ENCODE measurements around the gene SRM. TPM values are rescaled to one million over a fixed set of nuclear protein-coding genes. Genes with fewer than 3 reads are reported as not detected.
"Not testable (repeated sequence)": the region's sequence is repeated elsewhere in the genome, so short reads cannot be mapped to it uniquely, and the experiment has no call there.

SRM gene
- total RNA-seq, result 10 to 100 TPM; 50.8 to 57.4 TPM

DNA sequence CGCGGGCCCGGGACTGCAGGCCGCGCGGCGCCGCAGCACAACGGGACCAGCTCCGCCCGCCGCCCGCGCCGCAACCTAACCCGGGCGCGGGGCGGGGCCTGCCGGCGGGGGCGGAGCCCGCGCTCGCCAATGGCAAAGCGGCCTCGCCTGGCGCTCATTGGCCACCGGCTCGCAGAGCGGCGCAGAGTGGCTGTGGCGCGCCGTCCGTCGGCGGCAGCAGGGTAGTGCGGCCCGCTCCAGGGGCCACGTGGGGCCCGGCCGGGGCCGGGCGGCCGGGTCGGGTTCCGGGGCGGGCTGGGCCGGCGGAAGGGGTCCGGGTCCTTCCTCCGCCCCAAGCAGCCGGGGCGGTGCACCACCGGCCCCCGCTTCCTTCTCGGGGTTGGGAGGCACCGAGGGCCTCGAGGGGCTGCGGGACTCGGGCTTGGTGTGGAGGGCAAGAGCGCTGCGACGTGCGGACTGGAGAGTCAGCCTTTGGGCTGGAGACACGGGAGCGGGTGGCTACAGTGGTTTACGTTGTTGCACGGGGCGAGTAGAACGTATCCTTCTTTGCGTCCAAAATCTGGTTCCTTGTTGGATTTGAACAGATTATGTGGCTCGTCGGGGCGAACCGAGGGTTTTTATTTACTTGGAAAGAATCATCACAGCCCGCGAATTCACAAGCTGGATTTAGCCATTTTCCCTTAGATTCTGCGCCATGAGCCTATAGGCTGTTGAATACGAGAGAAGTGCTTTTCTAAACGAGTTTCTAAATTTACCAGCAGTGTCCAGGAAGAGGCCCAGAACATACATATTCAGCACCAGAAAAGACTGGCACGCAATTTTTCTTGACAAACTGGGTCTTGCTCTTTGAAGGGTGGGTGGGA, at the start of gene SRM:
SRM (minus strand) TSS at position 51 of the 863 bp plus-strand sequence. CDS start 75 bp downstream, outside the sequence.
- peaks cover 12% of the 10 kb centered on the region for H3K36me3 ChIP-seq
- ATAC-seq (ENCODE audit: insufficient number of reproducible peaks, low FRiP score, low read depth) (peak; percentile 69), DNase-seq (ENCODE audit: low spot score) (peak; percentile 69)
- peaks cover 14 to 21% of the 10 kb centered on the region in 2 donors for H3K4me1 ChIP-seq (ENCODE audit: control insufficient read depth in 1 of 2, low read depth in 2 of 2)
- no peaks in the 10 kb centered on the region for H3K9me3 ChIP-seq
- H3K4me3 ChIP-seq, result peak within 1 kb of the TSS; percentile 93
- TF ChIP-seq, protein P1, sequence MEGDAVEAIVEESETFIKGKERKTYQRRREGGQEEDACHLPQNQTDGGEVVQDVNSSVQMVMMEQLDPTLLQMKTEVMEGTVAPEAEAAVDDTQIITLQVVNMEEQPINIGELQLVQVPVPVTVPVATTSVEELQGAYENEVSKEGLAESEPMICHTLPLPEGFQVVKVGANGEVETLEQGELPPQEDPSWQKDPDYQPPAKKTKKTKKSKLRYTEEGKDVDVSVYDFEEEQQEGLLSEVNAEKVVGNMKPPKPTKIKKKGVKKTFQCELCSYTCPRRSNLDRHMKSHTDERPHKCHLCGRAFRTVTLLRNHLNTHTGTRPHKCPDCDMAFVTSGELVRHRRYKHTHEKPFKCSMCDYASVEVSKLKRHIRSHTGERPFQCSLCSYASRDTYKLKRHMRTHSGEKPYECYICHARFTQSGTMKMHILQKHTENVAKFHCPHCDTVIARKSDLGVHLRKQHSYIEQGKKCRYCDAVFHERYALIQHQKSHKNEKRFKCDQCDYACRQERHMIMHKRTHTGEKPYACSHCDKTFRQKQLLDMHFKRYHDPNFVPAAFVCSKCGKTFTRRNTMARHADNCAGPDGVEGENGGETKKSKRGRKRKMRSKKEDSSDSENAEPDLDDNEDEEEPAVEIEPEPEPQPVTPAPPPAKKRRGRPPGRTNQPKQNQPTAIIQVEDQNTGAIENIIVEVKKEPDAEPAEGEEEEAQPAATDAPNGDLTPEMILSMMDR (IDR thresholded peaks at IDR 0.05), result peak; percentile 33
- peak within 1 kb of the TSS; percentile 51 to 71 for H3K27ac ChIP-seq
- H3K27me3 ChIP-seq (replicated peaks; ENCODE audit: insufficient read depth), result no peaks in the 10 kb centered on the region

DNA sequence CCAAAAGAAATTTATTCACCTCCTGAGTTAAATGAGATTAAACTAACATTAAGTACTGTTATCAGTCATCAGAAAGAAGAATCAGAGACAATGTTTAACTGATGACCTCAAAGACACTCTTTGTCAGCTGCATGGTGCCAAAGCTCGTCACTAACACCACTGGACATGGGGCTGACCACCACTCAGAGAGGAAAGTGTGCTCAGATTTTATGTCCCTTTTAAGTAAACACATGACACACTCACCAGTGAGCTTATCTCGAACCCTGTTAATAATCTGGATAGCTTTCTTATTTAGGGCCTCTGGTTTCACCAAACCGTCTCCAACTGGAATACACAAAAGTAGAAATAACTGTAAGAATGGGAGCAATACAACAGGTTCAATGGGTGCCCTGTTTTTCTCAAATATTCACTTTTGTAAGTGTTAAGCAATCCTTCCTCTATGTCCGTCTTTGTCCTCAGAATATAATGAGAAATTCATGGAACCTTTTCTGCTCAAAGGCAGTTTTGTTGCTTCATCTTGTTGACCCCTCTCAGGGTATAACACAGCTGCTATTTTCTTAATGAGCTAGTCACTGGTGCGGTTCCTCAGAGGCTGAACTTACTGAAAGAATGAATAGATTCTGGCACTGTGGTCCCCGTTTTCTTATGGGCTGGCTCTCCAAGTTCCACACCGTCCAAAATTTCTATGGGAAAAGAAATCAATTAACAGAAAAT, 49.4 kb upstream of the SRM start:
- TF ChIP-seq, protein P1 (IDR thresholded peaks at IDR 0.05), result no peak
- ATAC-seq (ENCODE audit: insufficient number of reproducible peaks, low FRiP score, low read depth) (no peak), DNase-seq (ENCODE audit: low spot score) (no peak)
- Histone ChIP-seq H3K9me3 (no peaks in the 10 kb centered on the region), H3K4me1 (ENCODE audit: control insufficient read depth in 1 of 2, low read depth in 2 of 2) (no peaks in the 10 kb centered on the region), H3K27me3 (replicated peaks; ENCODE audit: insufficient read depth) (no peaks in the 10 kb centered on the region), H3K4me3 (no peak overlapping the region), H3K27ac (no peak overlapping the region), H3K36me3 (peaks cover 43% of the 10 kb centered on the region)

DNA sequence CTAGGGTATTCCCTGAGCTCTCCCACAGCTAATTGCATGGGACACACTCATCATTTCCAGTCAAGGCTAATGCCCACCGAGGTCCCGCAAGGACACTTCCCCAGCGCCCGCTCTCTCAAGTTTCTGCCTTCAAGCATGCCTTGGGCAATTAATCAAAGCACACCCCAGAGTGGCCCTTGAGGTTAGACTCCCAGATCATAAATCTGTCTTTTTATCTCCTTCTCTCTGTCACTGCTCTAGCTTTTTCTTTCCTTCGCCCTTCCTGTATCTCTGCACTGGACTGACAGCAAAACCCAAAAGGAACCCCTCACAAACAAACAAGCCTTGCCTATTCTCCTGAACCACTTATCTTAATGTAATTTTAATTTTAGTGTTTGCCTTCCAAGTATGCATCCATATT, 47.8 kb upstream of the SRM start:
- DNase-seq (ENCODE audit: low spot score), result no peak
- H3K27me3 ChIP-seq (replicated peaks; ENCODE audit: insufficient read depth), result no peaks in the 10 kb centered on the region
- H3K9me3 ChIP-seq, result no peaks in the 10 kb centered on the region
- H3K4me3 ChIP-seq, result no peak overlapping the region
- peaks cover 32% of the 10 kb centered on the region for H3K36me3 ChIP-seq
- no peak overlapping the region for H3K27ac ChIP-seq
- TF ChIP-seq, protein P1 (IDR thresholded peaks at IDR 0.05), result no peak
- H3K4me1 ChIP-seq (ENCODE audit: control insufficient read depth in 1 of 2, low read depth in 2 of 2), result no peaks in the 10 kb centered on the region
- ATAC-seq (ENCODE audit: insufficient number of reproducible peaks, low FRiP score, low read depth), result no peak

- Histone ChIP-seq H3K9me3 (no peaks in the 10 kb centered on the region), H3K27ac (no peak overlapping the region), H3K4me3 (no peak overlapping the region), H3K4me1 (ENCODE audit: control insufficient read depth in 1 of 2, low read depth in 2 of 2) (no peaks in the 10 kb centered on the region), H3K27me3 (replicated peaks; ENCODE audit: insufficient read depth) (no peaks in the 10 kb centered on the region), H3K36me3 (peaks cover 30% of the 10 kb centered on the region)
- TF ChIP-seq, protein P1 (IDR thresholded peaks at IDR 0.05), result no peak
- ATAC-seq (ENCODE audit: insufficient number of reproducible peaks, low FRiP score, low read depth), result no peak
- DNase-seq (ENCODE audit: low spot score), result no peak
Measured at GRCh38 chr1:11105586-11105985, 45.8 kb upstream of the SRM start.

DNA sequence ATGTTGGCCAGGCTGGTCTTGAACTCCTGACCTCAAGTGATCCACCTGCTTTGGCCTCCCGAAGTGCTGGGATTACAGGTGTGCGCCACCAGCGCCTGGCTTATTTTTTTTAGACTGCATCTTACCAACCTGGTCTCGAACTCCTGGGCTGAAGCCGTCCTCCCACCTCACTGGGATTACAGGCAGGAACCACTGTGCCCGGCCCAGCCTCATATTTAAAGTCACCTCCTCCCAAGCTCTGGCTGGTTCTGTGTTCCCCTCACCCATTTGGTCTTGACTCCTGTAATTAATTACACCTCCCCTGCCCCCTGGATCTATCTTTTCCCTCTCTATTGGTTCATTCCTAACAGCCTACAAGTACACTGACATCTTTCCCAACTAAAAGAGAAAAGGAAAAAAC, 41.5 kb upstream of the SRM start:
- H3K27me3 ChIP-seq (replicated peaks; ENCODE audit: insufficient read depth), result no peaks in the 10 kb centered on the region
- no peak for ATAC-seq (ENCODE audit: insufficient number of reproducible peaks, low FRiP score, low read depth)
- H3K9me3 ChIP-seq, result no peaks in the 10 kb centered on the region
- no peak for DNase-seq (ENCODE audit: low spot score)
- H3K27ac ChIP-seq, result no peak overlapping the region
- TF ChIP-seq, protein P1 (IDR thresholded peaks at IDR 0.05), result no peak
- H3K4me3 ChIP-seq, result no peak overlapping the region
- peaks cover 12 to 16% of the 10 kb centered on the region in 2 donors for H3K4me1 ChIP-seq (ENCODE audit: control insufficient read depth in 1 of 2, low read depth in 2 of 2)
- peaks cover 6% of the 10 kb centered on the region for H3K36me3 ChIP-seq

DNA sequence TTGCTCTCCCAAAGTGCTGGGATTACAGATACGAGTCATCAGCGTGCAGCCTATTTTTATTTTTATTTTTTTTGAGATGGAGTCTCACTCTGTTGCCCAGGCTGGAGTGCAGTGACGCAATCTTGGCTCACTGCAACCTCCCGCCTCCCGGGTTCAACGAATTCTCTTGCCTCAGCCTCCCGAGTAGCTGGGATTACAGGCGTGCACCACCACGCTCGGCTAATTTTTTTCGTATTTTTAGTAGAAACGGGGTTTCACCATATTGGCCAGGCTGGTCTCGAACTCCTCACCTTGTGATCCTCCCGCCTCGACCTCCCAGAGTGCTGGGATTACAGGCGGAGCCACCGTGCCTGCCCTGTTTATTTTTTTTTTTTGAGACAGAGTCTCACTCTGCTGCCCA, 41.0 kb upstream of the SRM start:
- not testable (repeated sequence) for H3K9me3 ChIP-seq; H3K27ac ChIP-seq; ATAC-seq (ENCODE audit: insufficient number of reproducible peaks, low FRiP score, low read depth); DNase-seq (ENCODE audit: low spot score); H3K4me3 ChIP-seq; H3K27me3 ChIP-seq (replicated peaks; ENCODE audit: insufficient read depth)
- Histone ChIP-seq H3K4me1 (ENCODE audit: control insufficient read depth in 1 of 2, low read depth in 2 of 2) (peaks cover 12 to 16% of the 10 kb centered on the region in 2 donors), H3K36me3 (peaks cover 11% of the 10 kb centered on the region)

Measured in thoracic aorta (tissue), 2 donors.